Kidney (tissue), 14 donors: ENCODE measurements around the gene LPCAT3. TPM values are rescaled to one million over a fixed set of nuclear protein-coding genes. Genes with fewer than 3 reads are reported as not detected.
A peak's percentile ranks its signal among the peaks of the same experiment; 100 is the strongest.

Source experiments
- DNase-seq, 5 donors: peaks; one replicate each; pipeline ENCODE4 v3.0.0-alpha.2; 2013 to 2020
- FAIRE-seq: peaks from 2 replicates; lab custom pipeline; 2012; peaks lifted over from hg19 to GRCh38; lab: Jason Lieb, UNC
- H3K27ac ChIP-seq, 2 donors: one replicate each; pipeline ENCODE4 v1.7.0; 2013; ENCODE audit warnings: low read depth in 2 of 2, low read length in 2 of 2, inconsistent platforms in 1 of 2
- H3K27me3 ChIP-seq: one replicate; pipeline ENCODE4 v1.7.1; 2013; ENCODE audit warnings: low read length, inconsistent platforms; ENCODE audit not compliant: control insufficient read depth, insufficient read depth
- H3K36me3 ChIP-seq, 3 donors: one replicate each; pipeline versions ENCODE4 v1.7.0 to v1.7.1; 2013; ENCODE audit warnings: low read length in 3 of 3, control low read depth in 1 of 3, inconsistent platforms in 1 of 3; ENCODE audit not compliant: insufficient read depth in 3 of 3, control insufficient read depth in 2 of 3
- H3K4me1 ChIP-seq, 3 donors: one replicate each; pipeline versions ENCODE4 v1.7.0 to v1.7.1; 2013; ENCODE audit warnings: low read length in 3 of 3, inconsistent platforms in 1 of 3, low read depth in 1 of 3; ENCODE audit not compliant: control insufficient read depth in 2 of 3, insufficient read depth in 2 of 3
- H3K4me3 ChIP-seq, 3 donors: one replicate each; pipeline versions ENCODE4 v1.7.0 to v1.8.1; 2013; ENCODE audit warnings: low read length in 3 of 3, control low read depth in 1 of 3, inconsistent platforms in 1 of 3
- H3K9ac ChIP-seq, 3 donors: one replicate each; pipeline versions ENCODE4 v1.7.0 to v1.7.1; 2013; ENCODE audit warnings: low read length in 3 of 3, control low read depth in 1 of 3, inconsistent platforms in 1 of 3
- H3K9me3 ChIP-seq, 3 donors: one replicate each; pipeline versions ENCODE4 v1.7.0 to v1.7.1; 2013; ENCODE audit warnings: low read length in 3 of 3, control low read depth in 1 of 3, inconsistent platforms in 1 of 3; ENCODE audit not compliant: control insufficient read depth in 2 of 3, insufficient read depth in 1 of 3
- intact Hi-C: fragments of 100-400 bp; cut with DNase I; formaldehyde crosslinking; loops from one replicate; pipeline ENCODE4 v1.11.1; 2022
- polyA plus RNA-seq: library from polyadenylated mRNA; stranded (reverse); fragments of 350-450 nt; fragmentation: Illumina TruSeq; extraction: RNeasy Lipid Tissue Mini Kit (QIAGEN cat#74804); gene quantifications from one replicate; pipeline ENCODE4 v1.2.3, GENCODE V29; 2014; ENCODE audit warnings: low read depth, low replicate concordance; ENCODE audit not compliant: insufficient read depth
- total RNA-seq: library from RNA; stranded (reverse); fragmentation: NEBNext Ultra II Directional; extraction: Animal tissue kit (Norgen Biotek cat#: 25700); gene quantifications from one replicate; pipeline ENCODE4 v1.2.1, GENCODE V29; 2021
- TF ChIP-seq, protein P1 (sequence below): IDR thresholded peaks from 3 replicates; pipeline ENCODE4 v1.5.1; 2012; ENCODE audit warnings: mild to moderate bottlenecking, moderate library complexity, borderline replicate concordance; ENCODE audit not compliant: insufficient read depth; ENCODE audit errors: extremely low read depth
- donor health status: control.
- donor health status: control.
- donor health status: control.
- donor health status: control.
- donor health status: control.
- donor health status: DM: yes; HTN: yes; CAD: no.
- donor health status: Normal renal cell carcinoma (clear cell type).

Gene LPCAT3
- total and polyA plus RNA-seq, 2 donors from 2014 or later = 59.2 to 77.8 TPM

DNA sequence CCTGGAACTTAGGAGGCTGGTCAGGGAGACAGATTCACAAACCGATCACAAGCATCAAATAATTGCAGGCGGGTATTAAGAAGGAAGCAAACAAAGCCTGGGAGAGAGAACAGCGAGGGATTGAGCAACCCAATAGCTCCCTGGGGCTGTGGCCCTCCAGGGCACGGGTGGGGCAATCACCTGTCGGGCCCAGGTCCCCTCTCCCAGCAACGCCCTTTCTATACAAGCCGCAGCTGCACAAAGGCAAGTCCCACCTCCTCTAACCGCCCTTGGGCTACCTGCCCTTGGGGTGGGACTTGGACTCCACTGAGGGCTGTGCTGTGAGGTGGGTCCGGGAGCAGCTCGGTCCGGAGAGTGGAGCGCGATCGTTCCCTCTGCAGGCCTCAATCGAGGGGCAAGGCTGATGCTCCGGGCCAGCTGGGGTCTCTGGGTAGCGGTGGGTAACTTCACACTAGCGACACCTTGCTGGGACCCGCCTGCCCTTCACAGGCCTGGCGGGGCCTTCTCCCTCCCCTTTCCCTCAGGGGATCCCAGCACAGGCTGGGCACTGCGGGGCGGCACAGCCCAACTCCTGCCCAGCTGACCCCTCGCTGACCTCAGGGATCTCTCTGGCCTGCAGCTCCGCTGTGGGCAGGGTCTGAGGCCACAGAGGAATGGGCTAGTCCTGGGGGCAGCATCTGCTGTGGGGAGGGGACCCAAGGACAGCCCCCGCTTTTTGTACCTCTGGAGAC is 55.8 kb downstream of the LPCAT3 start:
- intact Hi-C loops = no loop called here
- H3K4me1 ChIP-seq = peaks cover 0 to 26% (median 13%) of the 10 kb centered on the region in 3 donors

DNA sequence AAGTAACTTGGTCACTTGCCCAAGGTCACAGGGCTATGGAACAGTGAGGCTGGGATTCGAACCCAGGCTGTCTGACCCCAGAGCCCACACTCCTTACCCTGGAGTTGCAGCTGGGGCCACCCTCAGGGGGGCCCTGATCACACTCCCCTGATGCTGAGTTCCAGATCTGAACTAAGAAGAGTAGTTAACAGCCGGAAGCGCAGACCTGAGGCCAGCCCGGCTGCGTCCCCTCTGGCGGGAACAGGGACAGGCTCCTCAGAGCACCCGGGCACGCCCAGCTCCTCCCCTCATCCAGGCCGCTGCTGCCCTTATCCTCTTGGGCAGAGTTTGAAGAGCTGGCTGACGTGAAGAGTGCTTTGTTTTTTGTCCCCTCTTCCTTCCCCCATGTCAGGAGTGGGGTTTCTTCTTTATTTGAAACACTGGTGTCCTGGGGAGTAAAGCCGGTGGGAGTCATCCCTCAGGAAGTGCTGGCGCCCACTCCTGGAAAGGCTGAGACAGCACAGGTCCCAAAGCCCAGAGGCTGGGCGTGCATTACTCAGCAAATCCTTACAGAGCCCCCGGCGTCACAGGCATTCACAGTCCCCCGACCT is 56.5 kb downstream of the LPCAT3 start:
- Histone ChIP-seq H3K4me1 (peaks cover 0 to 26% (median 13%) of the 10 kb centered on the region in 3 donors), H3K4me3 (peak overlapping the region in 1 of 3 donors; percentile 32), H3K36me3 (peaks cover 4 to 21% (median 9%) of the 10 kb centered on the region in 3 donors), H3K9ac (peak overlapping the region in 1 of 3 donors; percentile 27), H3K27ac (peak overlapping the region; percentile 0 to 80), H3K9me3 (no peaks in the 10 kb centered on the region), H3K27me3 (no peaks in the 10 kb centered on the region)
- FAIRE-seq (no peak), DNase-seq (peak; percentile 69 to 88 (median 83))
- TF ChIP-seq, protein P1, sequence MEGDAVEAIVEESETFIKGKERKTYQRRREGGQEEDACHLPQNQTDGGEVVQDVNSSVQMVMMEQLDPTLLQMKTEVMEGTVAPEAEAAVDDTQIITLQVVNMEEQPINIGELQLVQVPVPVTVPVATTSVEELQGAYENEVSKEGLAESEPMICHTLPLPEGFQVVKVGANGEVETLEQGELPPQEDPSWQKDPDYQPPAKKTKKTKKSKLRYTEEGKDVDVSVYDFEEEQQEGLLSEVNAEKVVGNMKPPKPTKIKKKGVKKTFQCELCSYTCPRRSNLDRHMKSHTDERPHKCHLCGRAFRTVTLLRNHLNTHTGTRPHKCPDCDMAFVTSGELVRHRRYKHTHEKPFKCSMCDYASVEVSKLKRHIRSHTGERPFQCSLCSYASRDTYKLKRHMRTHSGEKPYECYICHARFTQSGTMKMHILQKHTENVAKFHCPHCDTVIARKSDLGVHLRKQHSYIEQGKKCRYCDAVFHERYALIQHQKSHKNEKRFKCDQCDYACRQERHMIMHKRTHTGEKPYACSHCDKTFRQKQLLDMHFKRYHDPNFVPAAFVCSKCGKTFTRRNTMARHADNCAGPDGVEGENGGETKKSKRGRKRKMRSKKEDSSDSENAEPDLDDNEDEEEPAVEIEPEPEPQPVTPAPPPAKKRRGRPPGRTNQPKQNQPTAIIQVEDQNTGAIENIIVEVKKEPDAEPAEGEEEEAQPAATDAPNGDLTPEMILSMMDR = peak; percentile 17
- intact Hi-C loops = no loop called here

More for the DNA sequence above, 55.8 kb downstream of the LPCAT3 start:
- H3K9ac ChIP-seq = peak overlapping the region in 1 of 3 donors; percentile 27
- DNase-seq (peak in 1 of 5 donors; percentile 71), FAIRE-seq (no peak)
- TF ChIP-seq, protein P1 = no peak
- peaks cover 4 to 28% (median 14%) of the 10 kb centered on the region in 3 donors for H3K36me3 ChIP-seq
- no peaks in the 10 kb centered on the region for H3K9me3 ChIP-seq
- H3K27ac ChIP-seq = peak overlapping the region; percentile 71 to 80
- no peaks in the 10 kb centered on the region for H3K27me3 ChIP-seq
- H3K4me3 ChIP-seq = peak overlapping the region in 1 of 3 donors; percentile 32

DNA sequence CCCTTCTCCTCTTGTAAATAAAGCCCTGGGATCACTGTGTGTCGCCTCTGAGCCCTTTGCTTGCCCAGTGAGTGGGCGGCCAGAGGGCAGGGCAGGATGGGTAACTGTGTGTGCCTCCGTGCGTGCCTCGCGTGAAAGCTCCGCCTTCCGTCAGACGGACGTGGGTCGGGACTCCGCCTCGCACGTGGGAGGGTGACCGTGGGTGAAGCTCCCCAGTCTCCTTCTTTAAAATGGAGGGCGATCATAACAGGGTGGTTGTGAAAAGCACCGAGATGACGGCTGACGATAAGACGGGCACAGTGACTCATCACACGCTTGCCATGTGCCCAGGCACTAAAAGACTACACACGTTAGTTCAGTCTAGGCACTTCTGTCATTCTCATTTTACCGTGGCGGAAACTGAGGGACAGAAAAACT is 57.0 kb downstream of the LPCAT3 start:
- TF ChIP-seq, protein P1 = no peak
- no peaks in the 10 kb centered on the region for H3K9me3 ChIP-seq
- peaks cover 2 to 16% (median 7%) of the 10 kb centered on the region in 3 donors for H3K36me3 ChIP-seq
- no peak for FAIRE-seq
- no peaks in the 10 kb centered on the region for H3K27me3 ChIP-seq
- H3K4me3 ChIP-seq = peak overlapping the region in 1 of 3 donors; percentile 15
- DNase-seq = peak in 2 of 5 donors; percentile 63 to 91
- peak overlapping the region; percentile 0 to 80 for H3K27ac ChIP-seq
- H3K4me1 ChIP-seq = peaks cover 0 to 26% (median 13%) of the 10 kb centered on the region in 3 donors
- intact Hi-C loops = no loop called here
- H3K9ac ChIP-seq = peak overlapping the region in 1 of 3 donors; percentile 27
